ENCODE measurements around the gene PIGR.
A peak's percentile ranks its signal among the peaks of the same experiment; 100 is the strongest.

- TF ChIP-seq POLR2A (IDR thresholded peaks at IDR 0.05; ENCODE audit: low read depth, low read length) (peak; percentile 46; the same call in 1 of the 2 replicates), POLR2AphosphoS5 (IDR thresholded peaks at IDR 0.05; ENCODE audit: low read depth, low read length) (no peak)
Measured at GRCh38 chr1:206912445-206913095, 33.7 kb downstream of the PIGR start.

All from GM12891 (cell line).